HTR-8/SVneo (cell line): ENCODE data around the gene CAMTA2.
"Not testable (repeated sequence)": the region's sequence is repeated elsewhere in the genome, so short reads cannot be mapped to it uniquely, and the experiment has no call there.

Experiments
- DNase-seq: peaks from one replicate; pipeline ENCODE4 v3.0.0; 2011; ENCODE audit warnings: low spot score, mixed read lengths; ENCODE audit not compliant: insufficient read length
- FAIRE-seq: peaks from 2 replicates; lab custom pipeline; 2011; peaks lifted over from hg19 to GRCh38; lab: Jason Lieb, UNC

Gene CAMTA2

DNA sequence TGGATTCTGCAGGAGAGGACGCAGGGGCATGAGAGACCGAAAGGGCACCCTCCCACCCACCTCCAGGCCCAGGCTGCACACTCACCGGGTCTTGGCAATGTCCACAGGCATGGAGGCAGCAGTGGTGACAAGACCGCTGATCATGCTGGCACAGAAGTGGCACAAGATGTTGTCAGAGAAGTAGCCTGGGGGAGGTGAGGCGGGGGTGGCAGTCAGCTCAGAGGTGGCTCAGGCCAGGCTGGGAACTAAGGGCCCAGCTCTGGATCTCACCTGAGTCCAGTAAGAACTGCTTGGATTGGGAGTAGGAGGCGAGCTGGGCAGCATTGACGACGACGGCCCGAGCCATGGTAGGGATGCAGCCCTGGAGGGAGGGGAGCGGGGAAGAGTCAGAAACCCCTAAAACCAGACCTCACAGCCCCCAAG lies 49.4 kb downstream of the CAMTA2 start:
- no peak for FAIRE-seq
- DNase-seq = no peak

DNA sequence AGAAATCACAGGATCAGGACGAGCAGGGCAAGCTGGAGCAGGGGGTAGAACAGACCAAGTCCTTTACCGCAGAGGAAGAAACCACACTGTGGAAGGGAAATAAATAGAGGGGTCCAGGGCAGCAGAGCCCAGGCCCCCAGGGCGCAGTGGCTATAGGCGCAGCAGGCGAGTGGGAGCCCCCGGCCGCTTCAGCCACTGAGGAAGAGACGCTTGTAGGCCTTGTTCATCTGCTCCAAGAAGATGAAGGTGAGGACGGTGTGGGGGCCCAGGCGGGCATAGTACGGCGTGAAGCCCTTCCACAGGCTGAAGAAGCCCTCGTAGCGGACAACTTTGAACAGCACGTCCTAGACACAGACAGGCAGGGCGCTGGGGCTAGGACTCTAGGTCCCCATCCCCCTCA lies 49.9 kb downstream of the CAMTA2 start:
- DNase-seq = no peak
- FAIRE-seq = no peak

DNA sequence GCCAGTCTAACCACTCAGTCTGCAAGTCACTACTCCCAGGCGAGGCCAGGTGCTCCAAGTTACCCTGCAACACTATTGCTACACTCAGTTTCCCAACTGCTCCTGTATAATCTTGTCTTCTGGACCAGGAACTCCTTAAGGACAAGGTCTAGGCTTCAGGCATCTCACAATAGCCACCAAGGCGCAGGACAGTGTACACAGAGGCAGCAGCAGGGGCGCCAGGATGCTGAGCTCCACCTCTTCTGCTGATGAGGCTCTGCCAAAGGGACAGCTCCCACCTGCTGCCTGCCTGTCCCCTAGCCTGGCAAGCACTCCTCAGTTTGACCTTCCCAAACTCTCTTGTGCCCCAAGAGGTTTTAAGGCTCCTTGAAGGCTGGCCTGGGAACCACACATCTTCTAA lies 51.0 kb downstream of the CAMTA2 start:
- DNase-seq (no peak), FAIRE-seq (peak; percentile 54)

DNA sequence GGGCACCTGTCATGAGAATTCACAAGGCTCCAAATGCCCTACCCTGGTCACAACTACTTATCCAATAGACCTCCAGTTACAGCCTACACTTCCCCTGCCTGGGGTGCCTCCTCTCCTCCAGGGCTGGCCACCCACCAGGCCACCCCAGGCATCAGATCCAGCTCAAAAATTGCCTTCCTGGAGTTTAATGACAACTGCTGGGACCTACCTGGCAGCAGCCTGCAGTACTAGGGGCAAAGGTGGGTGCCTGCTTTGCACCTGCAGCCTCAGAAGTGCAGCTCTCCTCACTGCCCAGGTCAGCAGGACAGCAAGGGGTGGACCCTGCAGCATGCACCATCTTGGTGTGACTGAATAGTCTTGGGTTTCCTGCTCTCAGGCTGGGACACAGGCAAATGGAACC lies 51.8 kb downstream of the CAMTA2 start:
- DNase-seq = no peak
- FAIRE-seq = no peak

DNA sequence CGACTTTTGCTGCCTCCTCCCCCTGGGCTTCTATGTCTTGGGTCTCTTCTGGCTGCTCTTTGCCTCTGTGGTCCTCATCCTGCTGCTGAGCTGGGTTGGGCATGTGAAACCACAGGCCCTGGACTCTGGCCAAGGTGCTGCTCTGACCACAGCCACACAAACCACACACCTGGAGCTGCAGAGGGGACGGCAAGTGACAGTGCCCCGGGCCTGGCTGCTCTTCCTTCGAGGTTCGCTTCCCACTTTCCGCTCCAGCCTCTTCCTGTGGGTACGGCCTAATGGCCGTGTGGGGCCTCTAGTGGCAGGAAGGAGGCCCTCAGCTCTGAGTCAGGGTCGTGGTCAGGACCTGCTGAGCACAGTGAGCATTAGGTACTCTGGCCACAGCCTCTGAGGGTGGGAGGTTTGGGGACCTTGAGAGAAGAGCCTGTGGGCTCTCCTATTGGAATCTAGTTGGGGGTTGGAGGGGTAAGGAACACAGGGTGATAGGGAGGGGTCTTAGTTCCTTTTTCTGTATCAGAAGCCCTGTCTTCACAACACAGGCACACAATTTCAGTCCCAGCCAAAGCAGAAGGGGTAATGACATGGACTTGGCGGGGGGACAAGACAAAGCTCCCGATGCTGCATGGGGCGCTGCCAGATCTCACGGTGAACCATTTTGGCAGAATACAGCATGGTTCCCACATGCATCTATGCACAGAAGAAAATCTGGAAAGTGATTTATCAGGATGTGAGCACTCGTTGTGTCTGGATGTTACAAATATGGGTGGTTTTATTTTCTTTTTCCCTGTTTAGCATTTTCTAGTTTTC lies 53.1 kb downstream of the CAMTA2 start:
- FAIRE-seq (peak; percentile 82), DNase-seq (peak; percentile 56)

DNA sequence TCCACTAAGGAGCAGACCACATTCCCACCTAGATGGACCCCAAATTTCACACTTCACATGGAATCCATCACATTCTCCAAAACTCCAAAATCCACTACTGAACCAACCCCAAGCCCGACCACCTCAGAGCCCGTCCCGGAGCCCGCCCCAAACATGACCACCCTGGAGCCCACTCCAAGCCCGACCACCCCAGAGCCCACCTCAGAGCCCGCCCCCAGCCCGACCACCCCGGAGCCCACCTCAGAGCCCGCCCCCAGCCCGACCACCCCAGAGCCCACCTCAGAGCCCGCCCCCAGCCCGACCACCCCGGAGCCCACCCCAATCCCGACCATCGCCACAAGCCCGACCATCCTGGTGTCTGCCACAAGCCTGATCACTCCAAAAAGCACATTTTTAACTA lies 53.8 kb downstream of the CAMTA2 start:
- DNase-seq (no peak), FAIRE-seq (no peak)

DNA sequence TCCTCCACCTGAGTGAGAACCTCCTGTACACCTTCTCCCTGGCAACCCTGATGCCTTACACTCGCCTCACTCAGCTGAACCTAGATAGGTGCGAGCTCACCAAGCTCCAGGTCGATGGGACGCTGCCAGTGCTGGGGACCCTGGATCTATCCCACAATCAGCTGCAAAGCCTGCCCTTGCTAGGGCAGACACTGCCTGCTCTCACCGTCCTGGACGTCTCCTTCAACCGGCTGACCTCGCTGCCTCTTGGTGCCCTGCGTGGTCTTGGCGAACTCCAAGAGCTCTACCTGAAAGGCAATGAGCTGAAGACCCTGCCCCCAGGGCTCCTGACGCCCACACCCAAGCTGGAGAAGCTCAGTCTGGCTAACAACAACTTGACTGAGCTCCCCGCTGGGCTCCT lies 54.7 kb downstream of the CAMTA2 start:
- DNase-seq (no peak), FAIRE-seq (no peak)

DNA sequence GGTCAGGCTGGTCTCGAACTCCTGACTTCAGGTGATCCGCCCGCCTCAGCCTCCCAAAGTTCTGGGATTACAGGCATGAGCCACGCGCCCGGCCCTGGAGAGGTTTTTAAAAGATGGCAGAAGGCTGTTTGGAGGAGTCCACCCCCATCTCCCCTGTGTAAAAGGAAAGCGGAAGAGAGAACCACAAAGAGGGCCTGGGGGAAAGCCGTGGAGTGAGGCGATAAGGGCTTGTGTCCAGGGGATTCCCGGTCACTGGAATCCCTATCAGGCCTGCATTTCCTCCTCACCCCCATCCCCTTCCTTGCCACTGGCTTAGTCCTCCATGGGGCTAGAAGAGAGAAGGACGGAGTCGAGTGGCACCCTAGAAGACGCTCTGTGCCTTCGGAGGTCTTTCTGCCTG lies 55.5 kb downstream of the CAMTA2 start, which contains the start of gene GP1BA:
GP1BA (plus strand) TSS at position 315 of the 400 bp plus-strand sequence. CDS start 328 bp downstream, outside the sequence.
- DNase-seq = no peak
- no peak for FAIRE-seq

DNA sequence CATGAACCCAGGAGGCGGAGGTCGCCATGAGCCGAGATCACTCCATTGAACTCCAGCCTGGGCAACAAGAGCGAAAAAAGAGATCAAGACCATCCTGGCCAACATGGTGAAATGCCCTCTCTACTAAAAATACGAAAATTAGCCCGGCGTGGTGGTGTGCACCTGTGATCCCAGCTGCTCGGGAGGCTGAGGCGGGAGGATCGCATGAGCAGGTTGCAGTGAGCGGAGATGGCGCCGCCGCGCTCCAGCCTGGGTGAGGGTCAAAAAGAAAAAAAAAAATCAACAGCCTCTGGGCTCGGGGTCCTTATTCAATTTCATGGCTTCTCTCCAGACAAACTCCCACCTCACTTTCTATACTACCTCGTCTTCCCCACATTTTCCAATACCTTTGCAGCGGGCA lies 58.6 kb downstream of the CAMTA2 start:
- FAIRE-seq (no peak), DNase-seq (no peak)

DNA sequence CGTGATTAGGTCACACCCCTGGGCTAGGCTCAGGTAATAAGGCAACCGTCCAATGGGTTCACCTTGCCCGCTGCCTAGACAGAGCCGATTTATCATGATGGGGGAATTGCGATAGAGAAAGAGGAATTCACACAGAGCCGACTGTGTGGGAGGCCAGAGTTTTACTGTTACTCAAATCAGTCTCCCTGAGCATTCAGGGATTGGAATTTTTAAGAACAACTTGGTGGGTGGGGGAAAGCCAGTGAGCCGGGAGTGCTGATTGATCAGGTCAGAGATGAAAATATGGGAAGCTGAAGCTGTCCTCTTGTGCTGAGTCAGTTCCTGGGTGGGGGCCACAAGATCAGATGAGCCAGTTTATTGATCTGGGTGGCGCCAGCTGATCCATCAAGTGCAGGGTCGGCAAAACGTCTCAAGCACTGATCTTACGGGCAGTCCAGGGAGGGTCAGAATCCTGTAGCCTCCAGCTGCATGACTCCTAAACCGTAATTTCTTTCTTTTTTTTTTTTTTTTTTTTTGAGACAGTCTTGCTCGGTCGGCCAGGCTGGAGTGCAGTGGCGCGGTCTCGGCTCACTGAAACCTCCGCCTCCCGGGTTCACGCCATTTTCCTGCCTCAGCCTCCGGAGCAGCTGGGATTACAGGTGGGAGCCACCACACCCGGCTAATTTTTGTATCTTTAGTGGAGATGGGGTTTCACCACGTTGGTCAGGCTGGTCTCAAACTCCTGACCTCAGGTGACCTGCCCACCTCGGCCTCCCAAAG lies 60.7 kb downstream of the CAMTA2 start:
- not testable (repeated sequence) for FAIRE-seq, DNase-seq

DNA sequence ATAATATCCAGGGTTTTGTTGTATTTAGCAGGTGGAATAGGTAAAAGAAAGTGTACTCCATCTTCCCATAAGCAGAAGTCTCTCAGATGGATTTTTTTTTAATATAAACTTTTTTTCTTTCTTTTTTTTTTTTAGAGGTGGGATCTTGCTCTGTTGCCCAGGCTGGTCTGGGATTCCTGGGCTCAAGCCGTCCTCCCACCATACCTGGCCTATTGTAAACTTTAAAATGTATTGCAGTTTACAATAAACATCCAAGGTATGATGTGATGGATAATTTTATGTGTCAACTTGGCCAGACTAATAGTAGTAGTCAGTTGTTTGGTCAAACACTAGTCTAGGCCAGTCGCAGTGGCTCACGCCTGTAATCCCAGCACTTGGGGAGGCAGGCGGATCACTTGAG lies 66.2 kb downstream of the CAMTA2 start:
- FAIRE-seq (no peak), DNase-seq (no peak)

DNA sequence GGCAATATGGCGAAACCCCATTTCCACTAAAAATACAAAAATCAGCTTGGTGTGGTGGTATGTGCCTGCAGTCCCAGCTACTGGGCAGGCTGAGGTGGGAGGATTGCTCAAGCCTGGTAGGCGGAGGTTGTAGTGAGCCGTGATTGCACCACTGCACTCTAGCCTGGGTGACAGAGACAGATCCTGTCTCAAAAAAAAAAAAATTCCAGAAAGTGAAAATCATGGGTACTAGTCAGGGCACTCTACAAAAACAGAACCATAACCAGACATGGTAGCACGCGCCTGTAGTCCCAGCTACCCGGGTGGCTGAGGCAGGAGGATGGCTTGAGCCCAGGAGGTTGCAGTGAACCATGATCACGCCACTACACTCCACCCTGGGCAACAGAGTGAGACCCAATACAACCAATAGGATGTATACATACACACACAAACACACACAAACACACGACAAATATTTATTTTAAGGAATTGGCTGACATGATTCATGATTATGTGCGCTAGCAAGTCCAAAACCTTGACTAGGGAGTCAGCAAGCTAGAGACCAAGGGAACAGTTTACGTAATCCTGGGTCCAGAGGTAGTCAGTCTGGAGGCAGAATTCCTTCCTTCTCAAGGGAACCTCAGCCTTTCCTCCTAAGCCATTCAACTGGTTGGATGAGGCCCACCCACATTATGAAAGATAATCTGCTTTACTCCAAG lies 67.0 kb downstream of the CAMTA2 start:
- FAIRE-seq (peak; percentile 51), DNase-seq (no peak)

DNA sequence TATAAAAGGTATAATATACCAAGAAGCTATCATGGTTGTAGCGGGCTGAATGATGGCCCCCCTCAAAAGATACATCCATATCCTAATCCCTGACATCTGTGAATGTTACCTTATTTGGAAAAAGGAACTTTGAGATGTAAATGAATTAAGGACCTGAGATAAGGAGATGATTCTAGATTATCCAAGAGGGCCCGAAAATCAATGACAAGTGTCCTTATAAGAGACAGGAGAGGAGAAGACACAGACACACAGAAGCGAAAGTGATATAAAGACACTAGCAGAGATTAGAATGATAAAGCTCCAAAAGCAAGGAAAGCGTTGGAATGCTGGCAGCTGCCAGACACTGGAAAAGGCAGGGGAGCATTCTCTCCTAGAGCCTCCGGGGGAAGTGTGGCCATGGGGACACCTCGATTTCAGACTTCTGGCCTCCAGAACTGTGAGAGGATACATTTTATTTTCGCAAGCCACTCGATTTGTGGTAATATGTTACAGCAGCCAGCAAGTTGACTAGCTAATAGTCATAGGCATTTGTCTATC lies 67.9 kb downstream of the CAMTA2 start:
- FAIRE-seq = no peak
- no peak for DNase-seq
